OCI-LY3 (cell line): ENCODE data around the gene ANKRD11.

ENCODE experiments used
- EZH2phosphoT487 ChIP-seq: fragments of 200-600 bp; shearing (Covaris generic); IDR thresholded peaks from 2 replicates; pipeline ENCODE4 v1.6.1; 2018; ENCODE audit warnings: antibody characterized with exemption, mixed run types, low read depth
- TF ChIP-seq, protein P1 (sequence below): fragments of 200-600, 300-600 bp; sonication (generic); IDR thresholded peaks from 2 replicates; pipeline ENCODE4 v1.5.1; 2014; ENCODE audit warnings: antibody characterized with exemption, low read length, low read depth

DNA sequence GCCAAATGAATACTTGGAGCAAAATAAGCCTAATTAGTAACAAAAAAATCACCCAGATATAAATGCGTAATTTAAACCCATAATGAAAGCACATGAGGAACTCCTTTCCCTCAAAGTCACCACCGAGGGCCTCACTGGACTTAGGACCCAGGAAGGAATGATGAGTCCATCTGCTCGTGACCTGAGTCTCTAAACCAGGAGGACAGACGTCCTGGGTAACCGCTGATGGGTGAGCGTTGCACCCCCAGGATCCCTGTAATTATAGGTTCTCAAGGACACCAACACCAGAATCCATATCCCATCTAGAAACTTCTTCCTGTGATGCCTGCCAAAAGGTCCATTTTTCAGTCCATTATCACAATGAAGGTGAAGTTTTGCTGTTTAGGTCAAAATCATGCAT, 151.5 kb downstream of the ANKRD11 start:
- TF ChIP-seq, protein P1, sequence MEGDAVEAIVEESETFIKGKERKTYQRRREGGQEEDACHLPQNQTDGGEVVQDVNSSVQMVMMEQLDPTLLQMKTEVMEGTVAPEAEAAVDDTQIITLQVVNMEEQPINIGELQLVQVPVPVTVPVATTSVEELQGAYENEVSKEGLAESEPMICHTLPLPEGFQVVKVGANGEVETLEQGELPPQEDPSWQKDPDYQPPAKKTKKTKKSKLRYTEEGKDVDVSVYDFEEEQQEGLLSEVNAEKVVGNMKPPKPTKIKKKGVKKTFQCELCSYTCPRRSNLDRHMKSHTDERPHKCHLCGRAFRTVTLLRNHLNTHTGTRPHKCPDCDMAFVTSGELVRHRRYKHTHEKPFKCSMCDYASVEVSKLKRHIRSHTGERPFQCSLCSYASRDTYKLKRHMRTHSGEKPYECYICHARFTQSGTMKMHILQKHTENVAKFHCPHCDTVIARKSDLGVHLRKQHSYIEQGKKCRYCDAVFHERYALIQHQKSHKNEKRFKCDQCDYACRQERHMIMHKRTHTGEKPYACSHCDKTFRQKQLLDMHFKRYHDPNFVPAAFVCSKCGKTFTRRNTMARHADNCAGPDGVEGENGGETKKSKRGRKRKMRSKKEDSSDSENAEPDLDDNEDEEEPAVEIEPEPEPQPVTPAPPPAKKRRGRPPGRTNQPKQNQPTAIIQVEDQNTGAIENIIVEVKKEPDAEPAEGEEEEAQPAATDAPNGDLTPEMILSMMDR: no peak
- no peak for TF ChIP-seq EZH2phosphoT487
